AG09309 (cell line): Measurements from ENCODE around the gene PAOX.
"Not testable (repeated sequence)": the region's sequence is repeated elsewhere in the genome, so short reads cannot be mapped to it uniquely, and the experiment has no call there.

Experiments
- DNase-seq: peaks from one replicate; pipeline ENCODE4 v3.0.0-alpha.2; 2010; ENCODE audit warnings: low read depth
- H3K4me3 ChIP-seq: 2 replicates; pipeline ENCODE4 v1.5.1; 2011; ENCODE audit warnings: mild to moderate bottlenecking, low read depth, low read length, moderate library complexity; ENCODE audit not compliant: control insufficient read depth
- CTCF ChIP-seq: IDR thresholded peaks from 2 replicates; pipeline ENCODE4 v1.5.1; 2011; ENCODE audit warnings: mild to moderate bottlenecking, low read depth, low read length, inconsistent platforms; ENCODE audit not compliant: insufficient read depth, control insufficient read depth; ENCODE audit errors: missing control alignments

PAOX gene

GRCh38 chr10:133411523-133412380 is 32.7 kb downstream of the PAOX start:
- TF ChIP-seq CTCF, result no peak
- H3K4me3 ChIP-seq, result no peak overlapping the region
- DNase-seq, result no peak

DNA sequence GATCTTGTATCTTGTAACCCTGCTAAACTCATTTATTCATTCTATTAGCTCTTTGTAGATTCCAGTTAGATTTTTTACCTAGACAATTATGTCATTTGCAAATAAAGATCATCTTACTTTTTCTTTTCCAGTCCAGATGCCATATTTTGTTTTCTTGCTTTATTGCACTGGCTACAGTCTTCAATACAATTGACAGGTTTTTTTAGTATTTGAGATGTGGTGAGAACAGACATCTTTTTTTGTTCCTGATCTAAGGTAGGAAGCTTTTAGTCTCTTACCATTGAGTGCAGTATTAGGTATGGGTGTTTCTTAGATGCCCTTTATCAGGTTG is 33.3 kb downstream of the PAOX start:
- no peak for TF ChIP-seq CTCF
- DNase-seq, result no peak
- H3K4me3 ChIP-seq, result no peak overlapping the region

GRCh38 chr10:133414401-133414800 is 35.3 kb downstream of the PAOX start:
- not testable (repeated sequence) for H3K4me3 ChIP-seq, DNase-seq

DNA sequence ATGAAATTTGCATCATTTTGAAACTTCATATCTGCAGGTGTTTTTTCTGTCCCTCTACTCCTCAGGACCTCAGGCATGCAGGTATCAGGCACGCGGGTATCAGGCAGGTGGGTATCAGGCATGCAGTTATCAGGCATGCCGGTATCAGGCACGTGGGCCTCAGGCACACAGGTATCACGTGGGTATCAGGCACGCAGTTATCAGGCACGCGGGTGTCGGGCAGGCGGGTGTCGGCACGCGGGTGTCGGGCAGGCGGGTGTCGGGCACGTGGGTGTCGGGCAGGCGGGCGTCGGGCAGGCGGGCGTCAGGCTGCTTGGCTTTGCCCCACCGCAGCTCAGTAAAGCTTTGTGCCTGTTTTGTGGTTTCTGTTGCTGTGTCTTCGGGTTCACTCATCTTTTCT is 36.7 kb downstream of the PAOX start:
- no peak for TF ChIP-seq CTCF
- no peak for DNase-seq
- H3K4me3 ChIP-seq, result no peak overlapping the region

DNA sequence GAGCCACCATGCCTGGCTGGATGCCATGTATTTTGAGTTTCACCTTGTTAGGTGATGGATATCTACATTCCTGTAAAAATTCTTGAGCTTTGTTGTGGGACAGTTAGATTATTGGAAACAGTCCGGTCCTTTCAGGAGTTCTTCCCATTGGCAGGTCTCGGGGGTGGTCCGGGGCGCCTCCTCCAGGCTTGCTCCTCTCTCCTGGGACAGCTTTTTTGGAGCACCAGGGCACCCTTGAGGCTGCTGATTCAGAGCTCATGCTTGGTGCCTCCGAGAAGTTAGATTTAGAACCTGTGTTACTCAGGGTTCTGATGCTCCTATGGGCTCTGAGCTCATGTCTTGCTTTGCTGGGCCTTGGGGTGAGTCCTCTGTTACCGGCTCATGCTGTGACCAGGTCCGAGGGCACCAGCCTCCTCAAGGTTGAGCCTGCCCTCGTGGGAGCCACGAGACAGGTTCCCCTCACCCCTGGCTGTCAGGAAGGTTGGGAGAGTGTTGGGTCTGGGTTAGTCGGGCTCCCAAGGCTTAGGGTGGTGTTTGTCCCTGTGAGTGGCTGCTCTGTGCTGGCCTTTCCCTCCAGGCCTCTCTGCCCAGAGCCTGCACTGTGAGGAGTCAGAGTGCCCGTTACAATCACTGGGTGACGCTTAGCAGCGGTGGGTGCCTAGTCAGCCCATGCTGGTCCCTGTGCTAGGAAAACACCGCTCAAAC is 39.4 kb downstream of the PAOX start:
- no peak for DNase-seq
- no peak for TF ChIP-seq CTCF
- H3K4me3 ChIP-seq, result no peak overlapping the region

DNA sequence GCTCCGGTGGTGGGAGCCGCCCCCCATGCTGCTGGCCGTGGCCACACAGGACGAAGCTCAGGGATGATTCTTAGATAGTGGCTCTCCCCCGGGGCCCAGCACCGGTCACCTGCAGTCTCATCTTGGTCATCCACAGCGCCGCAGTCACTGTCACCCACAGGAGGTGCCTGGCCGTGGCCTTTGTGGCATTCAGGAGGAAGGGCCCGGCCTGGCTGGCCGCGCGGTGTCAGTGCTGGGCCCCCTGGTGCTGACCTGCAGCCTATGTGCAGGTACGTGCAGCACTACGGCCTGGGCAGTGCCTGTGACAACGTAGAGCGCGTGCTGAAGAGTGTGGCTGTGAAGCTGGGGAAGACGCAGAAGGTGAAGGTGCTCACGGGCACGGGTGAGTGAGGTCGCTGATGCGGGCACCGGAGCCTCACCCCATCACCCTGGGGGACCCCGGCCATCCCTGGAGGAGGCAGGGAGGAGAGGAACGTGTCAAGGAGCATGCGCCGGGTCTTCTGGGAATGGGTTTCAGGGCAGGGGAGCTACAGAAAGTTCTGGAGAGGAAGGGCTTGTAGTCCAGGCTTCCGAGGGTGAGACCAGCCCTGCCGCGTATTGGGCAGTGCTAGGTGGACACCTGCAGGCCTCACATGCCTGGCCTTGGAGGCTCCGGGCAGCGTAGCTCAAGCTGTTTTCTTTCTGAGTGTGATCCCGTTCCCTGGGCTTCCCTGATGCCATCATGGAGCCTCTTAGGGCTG is 40.3 kb downstream of the PAOX start:
- no peak for TF ChIP-seq CTCF
- no peak for DNase-seq
- H3K4me3 ChIP-seq, result no peak overlapping the region

- no peak overlapping the region for H3K4me3 ChIP-seq
- TF ChIP-seq CTCF, result no peak
- DNase-seq, result no peak
Observed at GRCh38 chr10:133420028-133420427, 41.0 kb downstream of the PAOX start.
